Inflammatory macrophage (primary cell): ENCODE data around the gene MBNL2.

Experiments
- DNase-seq, 2 donors: peaks; one replicate each; pipeline ENCODE4 v3.0.0-alpha.2; 2020 to 2022

The MBNL2 gene

GRCh38 chr13:97275776-97276501 is 53.8 kb downstream of the MBNL2 start:
- no peak for DNase-seq

GRCh38 chr13:97276862-97277269 is 54.7 kb downstream of the MBNL2 start:
- no peak for DNase-seq

- DNase-seq, result no peak
These were observed 56.6 kb downstream of the MBNL2 start for GRCh38 chr13:97278435-97279411.

- DNase-seq, result no peak
These were observed 57.8 kb downstream of the MBNL2 start for GRCh38 chr13:97279913-97280312.

- DNase-seq, result no peak
These were observed 58.3 kb downstream of the MBNL2 start for GRCh38 chr13:97280478-97280877.

GRCh38 chr13:97281028-97281427 is 58.9 kb downstream of the MBNL2 start:
- DNase-seq, result no peak

- DNase-seq, result no peak
These were observed 60.6 kb downstream of the MBNL2 start for GRCh38 chr13:97282705-97283104.

- no peak for DNase-seq
These were observed 61.8 kb downstream of the MBNL2 start for GRCh38 chr13:97283888-97284287.

- no peak for DNase-seq
These were observed 62.4 kb downstream of the MBNL2 start for GRCh38 chr13:97284558-97284957.

GRCh38 chr13:97285221-97285955 is 63.3 kb downstream of the MBNL2 start:
- DNase-seq, result no peak

GRCh38 chr13:97286317-97287046 is 64.3 kb downstream of the MBNL2 start:
- no peak for DNase-seq

GRCh38 chr13:97287047-97287383 is 64.9 kb downstream of the MBNL2 start:
- no peak for DNase-seq

GRCh38 chr13:97288486-97288900 is 66.4 kb downstream of the MBNL2 start:
- no peak for DNase-seq

- no peak for DNase-seq
These were observed 67.6 kb downstream of the MBNL2 start for GRCh38 chr13:97289514-97290298.

- no peak for DNase-seq
These were observed 73.4 kb downstream of the MBNL2 start for GRCh38 chr13:97295283-97296182.

GRCh38 chr13:97296740-97297139 is 74.6 kb downstream of the MBNL2 start:
- no peak for DNase-seq

- no peak for DNase-seq
These were observed 76.7 kb downstream of the MBNL2 start for GRCh38 chr13:97298816-97299215.

GRCh38 chr13:97300871-97301270 is 78.7 kb downstream of the MBNL2 start:
- DNase-seq, result no peak

- DNase-seq, result no peak
These were observed 79.4 kb downstream of the MBNL2 start for GRCh38 chr13:97301382-97302095.

GRCh38 chr13:97302611-97303010 is 80.5 kb downstream of the MBNL2 start:
- DNase-seq, result no peak
